Effector memory CD4-positive, alpha-beta T cell (primary cell): ENCODE data around the gene CASTOR1.

Source experiments
- DNase-seq, 3 donors: peaks; one replicate each; pipeline ENCODE4 v3.0.0-alpha.2; 2020
- H3K27ac ChIP-seq: 2 replicates; pipeline ENCODE4 v1.7.0; 2013; ENCODE audit warnings: mild to moderate bottlenecking, low read length, moderate library complexity; ENCODE audit not compliant: insufficient read depth, poor library complexity, severe bottlenecking
- H3K27me3 ChIP-seq: replicated peaks from 2 replicates; pipeline ENCODE4 v1.7.0; 2013; ENCODE audit warnings: mild to moderate bottlenecking, low read length; ENCODE audit not compliant: insufficient read depth, control insufficient read depth, poor library complexity, severe bottlenecking
- H3K36me3 ChIP-seq: 2 replicates; pipeline ENCODE4 v1.7.0; 2013; ENCODE audit warnings: mild to moderate bottlenecking, low read length, moderate library complexity; ENCODE audit not compliant: control insufficient read depth, insufficient read depth
- H3K4me1 ChIP-seq: 2 replicates; pipeline ENCODE4 v1.7.0; 2013; ENCODE audit warnings: low read length, mild to moderate bottlenecking; ENCODE audit not compliant: control insufficient read depth, insufficient read depth, poor library complexity, severe bottlenecking
- H3K4me3 ChIP-seq: 2 replicates; pipeline ENCODE4 v1.7.0; 2013; ENCODE audit warnings: low read length, low read depth, mild to moderate bottlenecking; ENCODE audit not compliant: insufficient read depth, poor library complexity, severe bottlenecking
- H3K9me3 ChIP-seq: 2 replicates; pipeline ENCODE4 v1.7.0; 2013; ENCODE audit warnings: mild to moderate bottlenecking, low read length, moderate library complexity; ENCODE audit not compliant: control insufficient read depth

The CASTOR1 gene

GRCh38 chr22:30246814-30247376 is 42.4 kb downstream of the CASTOR1 start:
- H3K4me3 ChIP-seq = peak overlapping the region; percentile 61
- H3K9me3 ChIP-seq = no peaks in the 10 kb centered on the region
- peaks cover 26% of the 10 kb centered on the region for H3K4me1 ChIP-seq
- H3K27me3 ChIP-seq = no peaks in the 10 kb centered on the region
- H3K27ac ChIP-seq = no peak overlapping the region
- H3K36me3 ChIP-seq = no peaks in the 10 kb centered on the region
- DNase-seq = no peak

DNA sequence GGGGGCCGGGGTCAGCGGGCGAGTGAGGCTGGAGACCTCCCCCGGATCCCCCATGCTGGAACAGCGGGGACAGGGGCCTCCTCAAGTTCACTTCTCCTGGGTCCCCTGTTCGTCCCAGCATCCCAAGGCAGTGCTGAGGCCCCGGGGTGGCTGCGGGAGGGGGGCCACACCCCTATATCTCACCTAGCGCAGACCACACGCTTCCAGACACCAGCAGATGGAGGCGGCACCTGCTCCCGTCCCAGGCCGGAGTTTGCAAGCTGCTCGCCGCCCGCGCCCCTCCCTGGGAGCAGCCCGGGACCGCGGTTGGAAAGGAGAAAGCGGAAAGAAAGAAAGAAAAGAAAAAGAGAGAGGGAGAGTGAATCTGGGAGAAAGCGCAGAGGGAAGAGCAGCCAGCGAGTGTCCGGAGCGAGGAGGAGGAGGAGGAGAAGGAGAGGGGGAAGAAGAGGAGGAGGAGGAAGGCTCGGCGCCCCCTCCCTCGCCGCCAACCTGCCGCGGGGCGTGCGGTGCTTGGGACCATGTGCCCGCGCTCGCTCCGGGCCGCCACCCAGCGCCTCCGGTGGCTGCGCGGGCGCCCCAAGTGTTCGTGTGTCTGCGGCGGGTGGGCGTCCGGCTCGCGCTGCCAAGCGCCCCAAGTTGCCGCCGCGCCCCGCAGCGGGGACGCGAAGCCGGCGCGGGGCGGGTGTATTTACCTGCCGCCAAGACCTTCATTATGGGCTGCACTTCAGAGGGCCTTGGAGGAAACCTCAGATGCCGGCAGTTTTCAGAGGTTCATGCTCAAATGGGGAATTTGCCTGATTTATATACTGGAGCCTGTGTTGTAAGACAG is 43.1 kb downstream of the CASTOR1 start, which contains the start of gene LIF:
TSS of gene LIF (minus strand) at position 775 of the 829 bp plus-strand sequence. CDS start at position 711, 64 bp downstream.
- Histone ChIP-seq H3K9me3 (no peaks in the 10 kb centered on the region), H3K4me3 (peak within 1 kb of the TSS; percentile 61), H3K27me3 (no peaks in the 10 kb centered on the region), H3K36me3 (no peaks in the 10 kb centered on the region), H3K4me1 (peaks cover 26% of the 10 kb centered on the region), H3K27ac (no peak within 1 kb of the TSS)
- peak in 2 of 3 donors; percentile 16 to 21 for DNase-seq

GRCh38 chr22:30245181-30245984 is 43.9 kb downstream of the CASTOR1 start:
- Histone ChIP-seq H3K27me3 (no peaks in the 10 kb centered on the region), H3K4me1 (peaks cover 26% of the 10 kb centered on the region), H3K4me3 (peak overlapping the region; percentile 61), H3K27ac (no peak overlapping the region), H3K36me3 (no peaks in the 10 kb centered on the region), H3K9me3 (no peaks in the 10 kb centered on the region)
- DNase-seq = no peak

GRCh38 chr22:30244641-30245040 is 44.7 kb downstream of the CASTOR1 start:
- H3K4me3 ChIP-seq = no peak overlapping the region
- H3K4me1 ChIP-seq = peaks cover 26% of the 10 kb centered on the region
- no peak overlapping the region for H3K27ac ChIP-seq
- no peaks in the 10 kb centered on the region for H3K27me3 ChIP-seq
- no peaks in the 10 kb centered on the region for H3K36me3 ChIP-seq
- DNase-seq = no peak
- H3K9me3 ChIP-seq = no peaks in the 10 kb centered on the region

DNA sequence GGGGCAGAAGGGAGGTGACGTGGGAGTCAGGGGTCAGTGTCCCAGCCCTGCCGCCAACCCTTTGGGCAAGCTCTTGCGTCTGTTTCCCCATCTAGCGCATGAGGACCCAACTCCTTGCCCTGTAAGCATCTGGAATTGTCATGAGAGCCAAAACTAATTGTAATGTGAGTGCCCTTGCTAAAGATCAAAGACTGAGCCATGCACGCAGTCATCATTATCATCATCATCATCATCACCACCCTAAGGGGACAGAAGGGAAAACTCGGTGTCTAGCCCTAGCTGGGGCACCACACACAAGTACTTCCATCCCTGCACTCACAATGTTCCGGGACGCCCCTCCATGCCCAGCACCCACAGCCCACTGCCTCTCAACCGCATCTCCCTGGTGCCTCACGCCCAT is 45.2 kb downstream of the CASTOR1 start:
- Histone ChIP-seq H3K4me1 (peaks cover 26% of the 10 kb centered on the region), H3K9me3 (no peaks in the 10 kb centered on the region), H3K27ac (no peak overlapping the region), H3K27me3 (no peaks in the 10 kb centered on the region), H3K4me3 (no peak overlapping the region), H3K36me3 (no peaks in the 10 kb centered on the region)
- DNase-seq = no peak

- Histone ChIP-seq H3K27me3 (no peaks in the 10 kb centered on the region), H3K27ac (no peak overlapping the region), H3K4me1 (peaks cover 26% of the 10 kb centered on the region), H3K9me3 (no peaks in the 10 kb centered on the region), H3K36me3 (no peaks in the 10 kb centered on the region), H3K4me3 (no peak overlapping the region)
- DNase-seq = no peak
Measured at GRCh38 chr22:30243661-30244060, 45.6 kb downstream of the CASTOR1 start.

- Histone ChIP-seq H3K9me3 (no peaks in the 10 kb centered on the region), H3K36me3 (no peaks in the 10 kb centered on the region), H3K4me1 (peaks cover 20% of the 10 kb centered on the region), H3K27ac (no peak overlapping the region), H3K4me3 (no peak overlapping the region), H3K27me3 (no peaks in the 10 kb centered on the region)
- DNase-seq = no peak
Measured at GRCh38 chr22:30241576-30242371, 47.5 kb downstream of the CASTOR1 start.

- H3K4me1 ChIP-seq = peaks cover 15% of the 10 kb centered on the region
- H3K9me3 ChIP-seq = no peaks in the 10 kb centered on the region
- DNase-seq = no peak
- H3K27ac ChIP-seq = no peak overlapping the region
- H3K36me3 ChIP-seq = no peaks in the 10 kb centered on the region
- H3K4me3 ChIP-seq = no peak overlapping the region
- no peaks in the 10 kb centered on the region for H3K27me3 ChIP-seq
Measured at GRCh38 chr22:30240541-30241417, 48.5 kb downstream of the CASTOR1 start.
